Gastrocnemius medialis (tissue), 4 donors: ENCODE data around the gene BOD1L1. TPM values are rescaled to one million over a fixed set of nuclear protein-coding genes. Genes with fewer than 3 reads are reported as not detected.

Source experiments
- ATAC-seq, 2 donors: fragments of 150-250 bp; one replicate each; pipeline ENCODE4 v1.9.1; 2016
- DNase-seq, 2 donors: peaks; one replicate each; pipeline ENCODE4 v3.0.0-alpha.2; 2019
- H3K27ac ChIP-seq, 4 donors: fragments of 200-600 bp; sonication (generic); 1 replicate in 1 of 4; 2 replicates in 3 of 4; pipeline ENCODE4 v1.5.1; 2016 to 2018; ENCODE audit warnings: mild to moderate bottlenecking in 2 of 4, moderate library complexity in 1 of 4
- H3K27me3 ChIP-seq, 3 donors: fragments of 200-600 bp; sonication (generic) in 2 of 3; 1 replicate in 1 of 3; 2 replicates in 2 of 3; pipeline versions ENCODE4 v1.5.1 to v1.6.0; 2016 to 2019; ENCODE audit warnings: mild to moderate bottlenecking in 1 of 3, moderate library complexity in 1 of 3
- H3K36me3 ChIP-seq, 2 donors: fragments of 200-600 bp; sonication (generic) in 1 of 2; one replicate each; pipeline ENCODE4 v1.5.1; 2017 to 2018
- H3K4me1 ChIP-seq, 2 donors: fragments of 200-600 bp; sonication (generic) in 1 of 2; one replicate each; pipeline ENCODE4 v1.5.1; 2016 to 2017; ENCODE audit warnings: mild to moderate bottlenecking in 2 of 2
- H3K4me3 ChIP-seq, 4 donors: fragments of 200-600 bp; sonication (generic) in 3 of 4; 1 replicate in 1 of 4; 2 replicates in 3 of 4; pipeline ENCODE4 v1.5.1; 2016 to 2019; ENCODE audit warnings: mild to moderate bottlenecking in 2 of 4
- H3K9me3 ChIP-seq, 3 donors: fragments of 200-600 bp; sonication (generic) in 2 of 3; 1 replicate in 1 of 3; 2 replicates in 2 of 3; pipeline ENCODE4 v1.5.1; 2016 to 2019
- CTCF ChIP-seq, 5 experiments: fragments of 450-650 bp in 3 of 5; fragments of 200-600 bp in 2 of 5; sonication (generic) in 2 of 5; IDR thresholded peaks in 4 of 5; conservative IDR thresholded peaks in 1 of 5; 1 replicate in 4 of 5; 2 replicates in 1 of 5; pipeline ENCODE4 v1.5.1; 2016 to 2019; ENCODE audit warnings: antibody characterized with exemption in 5 of 5, mild to moderate bottlenecking in 3 of 5, moderate library complexity in 3 of 5
- POLR2A ChIP-seq, 2 donors: fragments of 450-650 bp; IDR thresholded peaks; one replicate each; pipeline ENCODE4 v1.6.1; 2017; ENCODE audit warnings: antibody characterized with exemption in 2 of 2, mild to moderate bottlenecking in 2 of 2, moderate library complexity in 2 of 2
- in situ Hi-C, 4 donors: fragments of 200-750 bp; cut with MboI; loops; one replicate each; pipeline versions ENCODE4 v1.15.0 to v1.8.0; 2017; ENCODE audit warnings: low sequenced_read_pairs in 4 of 4
- intact Hi-C: fragments of 100-400 bp; cut with DNase I; formaldehyde crosslinking; loops from one replicate; pipeline ENCODE4 v1.15.1; 2023; ENCODE audit warnings: low total_unique reads
- total RNA-seq, 4 donors: library from RNA; depleted of rRNA; stranded (reverse); fragments of >200 nt; gene quantifications; one replicate each; pipeline versions ENCODE4 v1.1.0 to v1.2.3, GENCODE V29; 2016

The BOD1L1 gene
- total RNA-seq, 4 donors from 2014 or later, result 11.9 to 14.7 (median 13.0) TPM

GRCh38 chr4:13528821-13529127 lies 98.8 kb downstream of the BOD1L1 start:
- no peak for TF ChIP-seq CTCF (IDR thresholded peaks at IDR 0.05 in 4 of 5, conservative IDR thresholded peaks at IDR 0.05 in 1 of 5)
- no peak for TF ChIP-seq POLR2A (IDR thresholded peaks at IDR 0.05)
- in situ Hi-C loops, result loop anchor here in 1 of 4 donors (25.0 kb wide), 1 partner anchor 791 kb away; no protein-coding TSS in a partner anchor
- no peak for DNase-seq

GRCh38 chr4:13527981-13528820 lies 99.3 kb downstream of the BOD1L1 start:
- no peak for DNase-seq
- intact Hi-C loops, result no loop called here
- peaks cover 94 to 100% (median 99%) of the 10 kb centered on the region in 3 donors for H3K27me3 ChIP-seq

More at GRCh38 chr4:13528821-13529127, 98.8 kb downstream of the BOD1L1 start:
- Histone ChIP-seq H3K27me3 (peaks cover 94 to 99% (median 98%) of the 10 kb centered on the region in 3 donors), H3K4me1 (no peaks in the 10 kb centered on the region), H3K27ac (no peak overlapping the region), H3K9me3 (peaks cover 0 to 14% (median 3%) of the 10 kb centered on the region in 3 donors), H3K4me3 (peak overlapping the region in 1 of 4 donors; percentile 13), H3K36me3 (no peaks in the 10 kb centered on the region)
- ATAC-seq, result no peak
- intact Hi-C loops, result no loop called here

GRCh38 chr4:13527192-13527980 lies 100.1 kb downstream of the BOD1L1 start:
- no peak for DNase-seq
- intact Hi-C loops, result no loop called here
- no peak for ATAC-seq
- Histone ChIP-seq H3K9me3 (peaks cover 0 to 14% (median 3%) of the 10 kb centered on the region in 3 donors), H3K4me3 (no peak overlapping the region), H3K36me3 (no peaks in the 10 kb centered on the region), H3K27ac (no peak overlapping the region), H3K4me1 (peaks cover 0 to 10% of the 10 kb centered on the region in 2 donors), H3K27me3 (peaks cover 94 to 100% (median 99%) of the 10 kb centered on the region in 3 donors)
- TF ChIP-seq CTCF (IDR thresholded peaks at IDR 0.05 in 4 of 5, conservative IDR thresholded peaks at IDR 0.05 in 1 of 5) (no peak), POLR2A (IDR thresholded peaks at IDR 0.05) (no peak)
- in situ Hi-C loops, result loop anchor here in 1 of 4 donors (25.0 kb wide), 1 partner anchor 790 kb away; no protein-coding TSS in a partner anchor

More at GRCh38 chr4:13527981-13528820, 99.3 kb downstream of the BOD1L1 start:
- ATAC-seq, result no peak
- peaks cover 0 to 2% of the 10 kb centered on the region in 2 donors for H3K4me1 ChIP-seq
- no peaks in the 10 kb centered on the region for H3K36me3 ChIP-seq
- H3K27ac ChIP-seq, result no peak overlapping the region
- in situ Hi-C loops, result loop anchor here in 1 of 4 donors (25.0 kb wide), 1 partner anchor 791 kb away; no protein-coding TSS in a partner anchor
- peak overlapping the region in 1 of 4 donors; percentile 13 for H3K4me3 ChIP-seq
- TF ChIP-seq CTCF (IDR thresholded peaks at IDR 0.05 in 4 of 5, conservative IDR thresholded peaks at IDR 0.05 in 1 of 5), result no peak
- TF ChIP-seq POLR2A (IDR thresholded peaks at IDR 0.05), result no peak
- H3K9me3 ChIP-seq, result peaks cover 0 to 14% (median 3%) of the 10 kb centered on the region in 3 donors

GRCh38 chr4:13526658-13527057 lies 100.9 kb downstream of the BOD1L1 start:
- DNase-seq, result no peak
- Histone ChIP-seq H3K4me1 (peaks cover 0 to 12% of the 10 kb centered on the region in 2 donors), H3K27me3 (peaks cover 93 to 100% (median 99%) of the 10 kb centered on the region in 3 donors), H3K27ac (no peak overlapping the region), H3K4me3 (no peak overlapping the region), H3K9me3 (peaks cover 0 to 14% (median 3%) of the 10 kb centered on the region in 3 donors), H3K36me3 (no peaks in the 10 kb centered on the region)
- intact Hi-C loops, result no loop called here
- ATAC-seq, result no peak
- TF ChIP-seq CTCF (IDR thresholded peaks at IDR 0.05 in 4 of 5, conservative IDR thresholded peaks at IDR 0.05 in 1 of 5) (no peak), POLR2A (IDR thresholded peaks at IDR 0.05) (no peak)
- in situ Hi-C loops, result loop anchor here in 1 of 4 donors (25.0 kb wide), 1 partner anchor 789 kb away; no protein-coding TSS in a partner anchor
